Kidney epithelial cell (primary cell): Measurements from ENCODE around the gene FBN1. TPM values are rescaled to one million over a fixed set of nuclear protein-coding genes. Genes with fewer than 3 reads are reported as not detected.

Experiments
- DNase-seq: peaks from one replicate; pipeline ENCODE4 v3.0.0-alpha.2; 2010; ENCODE audit warnings: low read depth
- H3K27me3 ChIP-seq: 2 replicates; pipeline ENCODE4 v1.6.0; 2011; ENCODE audit warnings: low read length; ENCODE audit not compliant: control insufficient read depth, insufficient read depth
- H3K36me3 ChIP-seq: 2 replicates; pipeline ENCODE4 v1.5.1; 2011; ENCODE audit warnings: low read length; ENCODE audit not compliant: control insufficient read depth, insufficient read depth
- H3K4me3 ChIP-seq: 2 replicates; pipeline ENCODE4 v1.5.1; 2011; ENCODE audit warnings: low read depth, mild to moderate bottlenecking, control low read depth, low read length
- CTCF ChIP-seq: IDR thresholded peaks from 2 replicates; pipeline ENCODE4 v1.5.1; 2011; ENCODE audit warnings: mild to moderate bottlenecking, moderate library complexity, low read length, control low read depth, inconsistent platforms; ENCODE audit not compliant: insufficient read depth, poor library complexity, severe bottlenecking
- total RNA-seq: library from RNA; depleted of rRNA; stranded (reverse); fragments of >200 nt; gene quantifications from 2 replicates; pipeline ENCODE4 v1.2.3, GENCODE V29; 2015

Gene FBN1
- total RNA-seq, 1 donor from 2014 or later: 35.9 TPM

GRCh38 chr15:48528921-48529320 is 116.6 kb downstream of the FBN1 start:
- TF ChIP-seq CTCF: no peak
- Histone ChIP-seq H3K36me3 (no peaks in the 10 kb centered on the region), H3K4me3 (no peak overlapping the region), H3K27me3 (no peaks in the 10 kb centered on the region)
- DNase-seq: no peak

- no peak for DNase-seq
- Histone ChIP-seq H3K36me3 (no peaks in the 10 kb centered on the region), H3K4me3 (no peak overlapping the region), H3K27me3 (no peaks in the 10 kb centered on the region)
- no peak for TF ChIP-seq CTCF
These were observed 118.0 kb downstream of the FBN1 start for GRCh38 chr15:48527517-48527916.

- Histone ChIP-seq H3K4me3 (no peak overlapping the region), H3K27me3 (no peaks in the 10 kb centered on the region), H3K36me3 (no peaks in the 10 kb centered on the region)
- no peak for TF ChIP-seq CTCF
- DNase-seq: no peak
These were observed 122.6 kb downstream of the FBN1 start for GRCh38 chr15:48522911-48523310.

GRCh38 chr15:48522123-48522522 is 123.4 kb downstream of the FBN1 start:
- Histone ChIP-seq H3K4me3 (no peak overlapping the region), H3K36me3 (no peaks in the 10 kb centered on the region), H3K27me3 (no peaks in the 10 kb centered on the region)
- TF ChIP-seq CTCF: no peak
- no peak for DNase-seq

GRCh38 chr15:48520376-48521155 is 124.9 kb downstream of the FBN1 start:
- TF ChIP-seq CTCF: no peak
- H3K36me3 ChIP-seq: no peaks in the 10 kb centered on the region
- no peak for DNase-seq
- no peak overlapping the region for H3K4me3 ChIP-seq
- H3K27me3 ChIP-seq: no peaks in the 10 kb centered on the region

GRCh38 chr15:48516121-48516520 is 129.4 kb downstream of the FBN1 start:
- H3K27me3 ChIP-seq: no peaks in the 10 kb centered on the region
- H3K4me3 ChIP-seq: no peak overlapping the region
- no peak for DNase-seq
- no peak for TF ChIP-seq CTCF
- H3K36me3 ChIP-seq: no peaks in the 10 kb centered on the region
